GM19240 (cell line): ENCODE results near the gene FBXO10.
"Not testable (repeated sequence)": the region's sequence is repeated elsewhere in the genome, so short reads cannot be mapped to it uniquely, and the experiment has no call there.

Source experiments
- DNase-seq: peaks from one replicate; pipeline ENCODE4 v3.0.0; 2011; ENCODE audit warnings: low spot score; ENCODE audit not compliant: insufficient read length

The FBXO10 gene

DNA sequence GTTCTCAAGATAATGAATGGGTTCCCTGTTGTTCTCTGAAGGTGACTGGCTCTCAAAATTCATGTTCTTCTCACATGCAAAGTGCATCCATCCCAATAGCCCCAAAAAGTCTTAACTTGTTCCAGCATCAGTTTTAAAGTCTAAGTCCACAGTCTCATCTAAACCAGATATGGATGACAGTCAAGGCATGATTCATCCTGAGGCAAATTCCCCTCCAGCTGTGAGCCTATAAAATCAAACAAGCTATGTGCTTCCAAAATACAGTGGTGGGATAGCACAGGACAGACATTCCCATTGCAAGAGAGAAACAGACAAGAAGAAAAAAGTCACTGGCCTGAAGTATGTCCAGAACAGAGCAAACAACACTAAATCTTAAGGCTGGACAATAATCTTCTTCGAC is 25.4 kb downstream of the FBXO10 start:
- DNase-seq, result no peak

DNA sequence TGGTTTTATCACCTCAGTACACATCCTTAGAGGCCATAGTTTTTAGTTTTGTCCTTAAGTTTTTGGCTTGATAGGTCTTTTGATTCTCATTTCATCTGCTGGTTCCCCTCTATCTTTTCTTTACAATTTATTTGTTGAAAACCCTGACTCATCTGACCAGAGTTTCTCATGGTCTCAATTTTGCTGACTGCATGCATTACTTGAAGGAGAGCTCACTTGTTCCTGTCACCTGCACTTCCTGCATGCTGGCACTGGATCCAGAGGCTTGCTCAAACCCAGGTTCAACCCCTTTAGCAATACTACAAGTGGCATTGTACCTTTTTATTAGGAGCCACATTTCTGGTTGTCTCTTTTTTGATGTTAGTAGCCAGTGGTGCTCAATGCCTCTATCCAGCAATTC is 26.7 kb downstream of the FBXO10 start:
- DNase-seq, result no peak

DNA sequence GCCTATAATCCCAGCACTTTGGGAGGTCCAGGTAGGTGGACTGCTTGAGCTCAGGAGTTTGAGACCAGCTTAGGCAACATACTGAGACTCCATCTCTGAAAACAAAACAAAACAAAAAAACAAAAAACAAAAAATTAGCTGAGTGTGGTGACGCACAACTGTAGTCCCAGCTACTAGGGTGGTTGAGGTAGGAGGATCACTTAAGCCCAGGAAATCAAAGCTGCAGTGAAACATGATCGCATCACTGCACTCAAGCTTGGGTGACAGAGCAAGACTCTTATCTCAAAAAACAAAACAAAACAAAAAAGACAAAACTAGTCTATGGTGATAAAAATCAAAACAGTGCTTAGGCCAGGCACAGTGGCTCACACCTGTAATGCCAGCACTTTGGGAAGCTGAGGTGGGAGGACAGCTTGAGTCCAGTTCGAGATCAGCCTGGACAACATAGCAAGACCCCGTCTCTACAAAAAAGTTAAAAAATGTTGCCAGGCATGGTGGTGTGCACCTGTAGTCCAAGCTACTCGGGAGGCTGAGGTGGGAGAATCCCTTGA is 28.8 kb downstream of the FBXO10 start:
- no peak for DNase-seq

DNA sequence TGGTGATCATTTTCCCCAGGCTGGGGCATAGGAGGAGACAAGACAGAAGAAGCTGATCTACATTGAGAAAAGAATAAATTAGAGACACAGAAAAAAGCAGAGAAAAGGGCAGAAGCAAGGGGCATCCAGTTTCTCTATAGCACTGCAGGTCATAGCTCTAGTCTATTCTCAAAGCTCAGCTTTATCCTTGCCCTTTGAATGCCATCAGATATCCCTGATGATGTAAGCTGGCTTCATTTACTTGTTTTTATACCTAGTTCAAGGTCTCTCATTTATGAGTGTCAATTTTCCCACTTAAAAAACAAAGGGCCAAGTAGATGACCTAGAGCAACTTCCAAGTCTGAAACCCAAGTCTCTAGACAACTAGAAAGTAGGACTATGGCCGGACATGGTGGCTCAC is 32.7 kb downstream of the FBXO10 start:
- DNase-seq, result no peak

DNA sequence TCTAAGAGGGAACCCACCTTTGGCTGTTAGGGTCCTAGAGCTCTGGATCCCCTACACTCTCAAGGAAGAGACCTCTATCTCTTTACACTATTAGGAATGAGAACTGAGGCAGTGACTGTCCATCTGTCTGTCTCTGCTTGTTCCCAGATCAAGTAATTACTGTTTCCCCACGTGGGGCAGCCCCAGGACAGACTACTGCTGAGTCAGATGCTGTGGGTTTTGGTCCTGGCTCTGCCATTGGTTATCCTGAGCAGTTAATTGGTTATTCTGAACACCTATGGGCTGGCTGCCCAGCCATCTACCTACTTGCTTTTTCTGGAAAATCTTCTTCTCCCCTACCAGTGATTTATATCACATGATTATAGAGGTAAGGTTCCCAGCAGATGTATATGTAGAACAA is 33.3 kb downstream of the FBXO10 start:
- DNase-seq, result no peak

DNA sequence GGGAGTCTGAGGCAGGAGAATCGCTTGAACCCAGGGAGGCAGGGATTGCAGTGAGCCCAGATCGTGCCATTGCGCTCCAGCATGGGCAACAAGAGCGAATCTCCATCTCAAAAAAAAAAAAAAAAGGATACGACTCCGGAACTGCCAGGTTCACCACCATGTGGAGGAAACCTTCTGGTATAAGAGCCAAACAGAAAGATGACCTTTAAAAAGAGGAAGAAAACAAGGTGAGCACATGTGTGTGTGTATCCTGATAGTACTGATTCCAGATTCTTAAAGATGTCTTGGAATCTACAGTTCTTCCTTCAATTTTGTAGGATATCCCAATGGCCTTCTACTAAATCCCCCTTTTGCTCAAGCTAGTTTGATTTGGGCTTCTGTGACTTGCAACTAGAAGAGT is 33.7 kb downstream of the FBXO10 start:
- DNase-seq, result no peak

DNA sequence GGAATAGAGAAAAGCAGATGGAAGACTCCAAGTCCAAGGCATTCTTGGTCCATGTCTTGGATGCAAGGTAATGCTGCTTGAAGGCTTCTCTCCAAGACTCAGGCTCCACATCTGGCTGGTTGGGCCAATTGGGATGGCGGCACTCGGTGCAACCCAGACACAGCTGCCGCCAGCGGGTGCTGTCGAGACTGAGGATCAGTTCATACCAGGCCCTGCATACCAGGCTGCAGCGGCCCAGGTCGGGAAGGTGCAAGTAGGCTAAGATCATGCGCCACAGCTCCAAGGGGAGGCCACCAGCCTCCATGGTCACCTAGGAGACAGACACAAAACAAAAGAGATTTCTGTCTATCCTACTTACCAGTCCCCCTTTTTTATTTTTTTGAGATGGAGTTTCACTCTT is 34.7 kb downstream of the FBXO10 start:
- DNase-seq, result no peak

DNA sequence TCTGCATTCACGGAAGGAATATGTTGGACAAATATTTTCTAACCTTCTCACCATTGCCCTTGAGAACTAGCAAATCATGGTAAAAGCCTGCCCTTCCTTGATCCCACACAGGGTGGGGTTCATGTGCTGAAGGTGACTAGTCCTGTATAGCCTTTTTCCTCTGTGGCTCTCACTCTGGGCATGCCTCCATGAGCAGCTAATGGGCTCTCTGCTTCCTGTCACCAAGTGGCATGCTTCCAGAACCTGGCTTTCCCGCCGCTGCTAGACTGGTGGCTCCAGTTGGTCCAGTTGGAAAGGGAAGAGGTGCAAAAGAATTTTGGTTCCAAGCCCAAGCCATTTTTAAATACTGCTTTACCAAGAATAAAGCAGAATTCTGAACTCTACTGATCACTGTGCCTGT is 35.5 kb downstream of the FBXO10 start:
- no peak for DNase-seq

DNA sequence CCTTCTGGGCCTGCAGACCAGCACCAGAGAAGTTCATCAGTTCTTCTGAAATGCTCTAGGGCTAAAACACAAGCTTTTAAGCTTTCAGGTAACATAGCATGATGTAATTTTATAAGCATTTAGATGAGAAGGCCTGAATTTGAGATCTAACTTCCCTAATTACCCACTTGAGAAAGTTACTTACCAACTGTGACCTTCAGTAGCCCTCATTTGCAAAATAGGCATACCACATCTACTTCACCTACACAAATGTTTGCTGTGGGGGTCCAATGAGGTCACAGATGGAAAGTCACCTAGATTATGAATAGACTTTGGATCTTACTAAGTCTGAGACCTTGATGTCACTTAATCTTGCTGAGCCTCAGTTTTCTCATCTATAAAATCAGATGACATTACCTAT is 36.5 kb downstream of the FBXO10 start:
- no peak for DNase-seq

DNA sequence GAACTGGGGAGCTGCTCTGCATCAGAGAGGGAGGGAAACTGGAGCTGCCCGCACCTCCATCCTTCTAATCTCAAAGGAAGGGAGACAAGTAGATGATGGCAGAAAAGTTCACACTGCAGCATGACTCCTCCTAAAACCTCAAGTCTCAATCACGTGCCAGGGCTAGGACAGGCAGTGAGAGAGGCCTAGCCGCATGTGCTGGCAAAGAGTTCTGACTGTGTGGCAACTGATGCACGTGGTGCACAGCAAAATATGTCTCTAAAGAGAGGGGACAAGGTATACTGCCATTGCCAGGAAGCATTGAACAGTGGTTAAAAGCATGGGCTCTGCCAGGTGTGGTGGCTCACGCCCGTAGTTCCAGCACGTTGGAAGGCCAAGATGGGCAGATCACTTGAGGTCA is 38.1 kb downstream of the FBXO10 start:
- DNase-seq, result no peak

DNA sequence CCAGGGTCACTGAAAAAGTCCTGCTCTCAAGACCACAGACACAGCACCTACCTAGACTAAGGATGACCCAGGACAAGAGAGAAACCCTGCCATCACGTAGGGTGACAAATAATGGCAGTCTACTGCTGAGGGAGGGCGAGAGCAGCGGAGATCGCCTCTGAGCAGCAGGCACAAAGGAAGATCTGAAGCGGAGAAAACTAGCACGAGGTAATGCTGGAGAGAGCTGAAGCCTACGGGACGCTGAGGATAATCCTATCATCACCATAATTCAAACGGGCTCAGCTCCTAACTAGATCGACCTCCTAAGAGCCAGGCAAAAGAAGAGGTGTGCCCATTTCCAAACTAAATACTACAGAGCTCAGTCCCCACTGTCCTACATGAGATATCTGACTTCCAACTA is 41.3 kb downstream of the FBXO10 start:
- no peak for DNase-seq

DNA sequence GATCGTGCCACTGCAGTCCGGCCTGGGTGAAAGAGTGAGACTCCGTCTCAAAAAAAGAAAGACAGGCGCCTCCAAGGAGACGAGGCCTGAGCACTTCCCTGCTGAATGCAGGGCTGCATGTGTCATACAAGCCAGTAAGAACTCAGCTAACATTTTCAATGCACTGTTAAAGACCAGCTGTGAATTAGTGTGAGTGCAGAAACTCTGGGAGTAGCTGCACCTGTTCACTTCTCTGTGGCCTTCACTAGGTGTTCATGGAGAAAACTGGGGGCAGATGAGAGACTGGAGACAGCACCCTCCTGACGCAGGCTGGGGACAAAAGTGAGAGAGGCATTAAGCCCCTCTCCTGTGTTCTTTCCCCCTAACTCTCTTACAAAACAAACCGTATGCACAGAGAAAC is 41.8 kb downstream of the FBXO10 start:
- DNase-seq, result no peak

DNA sequence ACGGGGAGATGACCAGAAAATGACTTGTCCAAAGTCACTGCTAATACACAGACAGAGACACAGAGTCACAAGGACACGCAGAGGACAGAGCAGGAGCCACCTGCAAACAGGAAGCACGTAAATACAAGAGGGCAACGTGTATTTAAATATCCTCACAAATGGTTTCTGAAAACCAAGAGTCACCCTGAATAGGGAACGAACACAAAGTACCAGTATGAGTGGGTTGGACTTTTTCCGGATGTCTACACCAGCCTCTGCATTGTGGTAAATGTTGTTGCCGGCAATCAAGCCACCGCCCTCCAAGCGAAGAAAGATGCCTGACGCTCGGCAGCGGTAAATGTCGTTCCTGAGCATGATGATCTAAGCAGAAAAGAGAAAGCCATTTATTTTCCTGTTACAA is 44.5 kb downstream of the FBXO10 start:
- no peak for DNase-seq

DNA sequence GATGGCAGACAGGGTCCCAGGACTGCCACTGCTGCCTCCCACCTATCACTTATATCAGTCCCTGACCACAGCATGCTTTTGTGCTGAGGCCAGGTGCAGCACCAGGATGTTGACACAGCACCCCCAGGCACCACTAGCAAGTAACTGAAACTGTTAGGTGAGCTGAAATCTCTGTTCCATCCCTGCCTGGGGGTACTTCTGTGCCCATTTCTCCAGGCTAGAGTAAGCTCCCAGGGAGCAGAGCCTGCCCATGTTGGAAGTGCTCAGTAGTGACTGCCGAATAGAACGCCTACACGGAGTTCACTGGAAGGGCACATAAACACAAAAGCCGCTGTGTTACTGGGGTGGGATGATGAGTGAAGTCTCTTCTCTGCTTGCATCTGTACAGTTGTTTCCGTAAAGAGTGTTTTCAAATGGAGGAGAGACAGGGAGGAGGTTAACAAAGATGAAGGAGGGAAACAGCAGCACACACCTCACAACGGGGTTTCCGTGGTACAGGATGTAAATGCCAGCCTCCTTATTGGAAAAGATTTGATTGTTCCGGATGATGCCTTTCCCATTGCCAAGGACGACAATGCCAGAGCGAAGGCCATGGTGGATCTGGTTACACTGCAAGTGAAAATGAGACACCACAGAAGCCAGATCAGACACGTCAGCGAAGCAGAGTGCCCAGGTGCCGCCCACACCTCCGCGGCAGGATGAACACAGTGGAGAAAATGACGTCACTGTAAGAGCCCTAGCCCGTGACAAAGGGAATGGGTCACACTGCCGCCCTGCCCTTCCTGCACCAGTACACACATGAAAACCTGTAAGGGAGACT is 47.3 kb downstream of the FBXO10 start:
- peak; percentile 55 for DNase-seq

DNA sequence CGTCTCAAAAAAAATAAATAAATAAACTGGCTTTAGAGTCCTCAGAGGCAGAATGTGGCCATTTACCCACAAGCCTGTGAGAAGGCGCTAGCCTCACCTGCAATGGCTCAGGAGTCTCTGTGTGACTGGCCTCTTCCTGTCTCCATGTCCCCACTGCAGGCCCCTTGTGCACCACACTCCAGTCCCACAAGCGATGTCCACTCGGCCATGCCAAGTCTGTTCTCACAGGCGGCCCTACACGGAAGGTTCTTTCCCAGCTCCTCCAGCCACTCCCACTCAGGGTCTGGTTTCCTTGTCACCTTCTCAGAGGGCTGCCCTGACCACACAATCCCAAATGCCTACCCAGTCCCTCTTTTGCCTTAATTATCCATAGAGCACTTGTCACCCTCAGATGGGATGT is 52.3 kb downstream of the FBXO10 start:
- DNase-seq, result no peak

DNA sequence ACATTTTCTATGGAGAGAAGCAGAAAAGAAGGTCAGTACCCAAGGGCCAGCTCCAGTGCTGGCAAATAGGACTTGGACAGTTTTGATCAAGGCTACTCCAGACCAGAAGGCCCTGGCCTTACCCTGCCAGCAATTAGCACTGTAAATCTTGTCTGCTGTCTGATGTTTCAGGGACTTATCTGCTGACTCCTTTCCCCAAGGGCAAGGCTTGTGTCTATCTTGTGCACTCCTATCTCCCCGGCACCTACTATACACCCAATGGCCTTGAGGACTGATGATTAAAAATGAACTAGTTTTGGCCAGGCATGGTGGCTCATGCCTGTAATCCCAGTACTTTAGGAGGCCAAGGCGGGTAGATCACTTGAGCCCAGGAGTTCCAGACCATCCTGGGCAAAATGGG is 53.2 kb downstream of the FBXO10 start:
- DNase-seq, result no peak

DNA sequence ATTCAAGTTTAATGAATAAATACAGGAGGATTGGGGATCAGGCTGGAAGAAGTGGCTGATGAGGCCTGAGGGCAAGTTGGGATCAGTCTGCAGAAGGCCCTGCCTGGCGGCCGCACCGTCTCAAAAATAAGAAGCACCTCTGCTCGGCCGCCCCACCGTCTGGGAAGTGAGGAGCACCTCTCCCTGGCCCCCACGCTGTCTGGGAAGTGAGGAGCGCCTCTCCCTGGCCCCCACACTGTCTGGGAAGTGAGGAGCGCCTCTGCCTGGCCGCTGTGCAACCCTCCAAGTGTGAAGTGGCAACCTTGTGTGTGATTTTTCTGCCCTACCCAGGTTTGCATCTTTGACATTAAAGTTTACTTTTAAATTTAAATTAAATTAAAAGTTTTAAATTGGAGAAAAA is 55.1 kb downstream of the FBXO10 start:
- DNase-seq, result no peak

DNA sequence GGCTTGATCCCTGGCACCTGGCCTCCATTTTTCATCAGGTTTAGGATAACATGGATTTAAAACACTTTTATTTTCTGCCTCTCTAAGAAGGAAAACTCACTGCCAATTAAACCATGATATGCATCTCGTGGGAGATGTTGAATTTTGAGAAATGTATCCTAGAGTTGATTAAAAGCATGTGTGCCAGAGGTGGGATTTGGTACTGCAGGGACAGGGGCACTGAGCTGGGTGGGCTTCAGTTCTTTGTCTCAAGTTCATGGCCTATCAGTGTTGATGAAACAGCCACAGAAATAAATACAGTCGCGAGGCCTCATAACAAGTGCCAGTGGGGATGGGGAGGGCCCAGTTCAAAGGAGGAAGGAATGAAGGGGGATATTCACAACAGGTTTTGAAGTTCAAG is 55.5 kb downstream of the FBXO10 start:
- DNase-seq, result no peak

DNA sequence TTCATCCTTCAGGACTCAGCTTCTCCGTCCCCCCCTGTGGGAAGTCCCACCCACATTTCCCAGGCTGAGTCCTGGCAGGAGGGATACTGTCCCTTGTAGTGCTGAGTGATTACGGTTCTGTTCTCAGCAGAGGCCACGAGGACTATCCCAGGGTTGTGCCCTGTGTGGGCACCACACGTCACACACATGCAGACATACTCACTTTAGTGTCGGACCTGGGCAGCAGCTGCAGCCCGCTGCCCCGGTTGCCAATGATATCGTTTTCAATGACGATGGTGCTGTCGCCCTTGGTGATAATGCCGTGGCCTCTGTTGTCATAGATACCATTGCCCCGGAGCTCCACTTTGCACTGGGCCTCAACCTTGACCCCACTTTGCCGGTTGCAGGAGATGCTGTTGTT is 58.3 kb downstream of the FBXO10 start:
- DNase-seq, result no peak

DNA sequence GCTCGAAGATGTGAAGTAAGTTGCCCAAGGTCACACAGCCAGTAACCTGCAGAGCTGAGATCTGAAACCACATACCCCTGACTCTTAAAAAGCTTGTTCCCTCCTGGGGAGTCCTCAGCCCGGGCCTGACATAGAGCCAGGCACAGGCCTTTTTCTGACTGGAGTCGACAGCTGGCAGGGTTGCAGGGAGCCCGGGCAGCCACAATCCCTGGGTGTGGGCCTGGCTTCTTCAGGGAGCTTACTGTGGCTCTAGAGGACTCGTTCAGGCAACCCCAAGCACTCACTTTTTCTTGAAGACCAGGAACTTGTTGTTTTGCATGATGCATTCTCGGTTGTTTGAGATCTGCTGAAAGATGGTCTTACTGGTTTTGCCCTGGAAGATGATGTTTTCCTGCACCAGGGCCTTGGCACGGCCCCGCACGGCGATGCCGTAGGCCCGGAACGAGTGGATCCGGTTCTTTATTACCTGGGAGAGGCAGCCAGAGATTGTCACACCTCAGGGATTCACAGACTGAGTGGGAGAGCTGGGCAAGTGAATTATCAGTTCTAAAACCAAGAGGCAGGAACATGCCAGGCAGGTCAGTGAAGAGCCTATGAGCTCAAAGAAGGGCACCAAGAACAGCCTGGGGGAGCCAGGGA is 60.4 kb downstream of the FBXO10 start:
- DNase-seq, result no peak

DNA sequence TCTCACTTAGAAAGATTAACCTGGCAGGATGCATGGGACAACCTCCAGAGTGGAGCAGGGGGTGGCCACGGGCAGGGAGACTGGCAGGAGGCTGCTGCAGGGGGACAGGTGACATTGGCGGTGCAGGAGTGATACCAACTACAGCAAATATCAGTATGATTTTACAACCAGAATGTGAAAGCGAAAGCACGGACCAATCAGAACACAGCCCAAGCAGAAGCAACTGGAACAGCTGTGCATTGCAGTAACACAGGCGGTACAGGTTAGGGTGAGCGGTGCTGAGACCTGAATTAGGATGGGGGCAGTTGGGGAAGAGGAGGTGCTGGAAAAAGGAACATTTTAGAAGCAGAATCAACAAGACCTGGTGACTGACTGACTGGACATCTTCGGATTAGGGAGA is 61.2 kb downstream of the FBXO10 start:
- no peak for DNase-seq

DNA sequence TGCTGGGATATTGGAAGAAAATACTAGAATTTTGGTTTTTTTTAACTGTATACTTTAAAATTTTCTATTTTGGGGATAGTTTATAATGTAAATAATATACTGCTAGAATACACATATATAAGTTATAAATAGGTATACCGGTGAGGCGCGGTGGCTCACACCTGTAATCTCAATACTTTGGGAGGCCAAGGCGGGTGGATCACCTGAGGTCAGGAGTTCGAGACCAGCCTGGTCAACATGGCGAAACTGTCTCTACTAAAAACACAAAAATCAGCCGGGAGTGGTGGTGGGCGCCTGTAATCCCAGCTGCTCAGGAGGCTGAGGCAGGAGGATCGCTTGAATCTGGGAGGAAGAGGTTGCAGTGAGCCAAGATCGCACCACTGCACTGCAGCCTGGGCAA is 61.8 kb downstream of the FBXO10 start:
- DNase-seq, result not testable (repeated sequence)

DNA sequence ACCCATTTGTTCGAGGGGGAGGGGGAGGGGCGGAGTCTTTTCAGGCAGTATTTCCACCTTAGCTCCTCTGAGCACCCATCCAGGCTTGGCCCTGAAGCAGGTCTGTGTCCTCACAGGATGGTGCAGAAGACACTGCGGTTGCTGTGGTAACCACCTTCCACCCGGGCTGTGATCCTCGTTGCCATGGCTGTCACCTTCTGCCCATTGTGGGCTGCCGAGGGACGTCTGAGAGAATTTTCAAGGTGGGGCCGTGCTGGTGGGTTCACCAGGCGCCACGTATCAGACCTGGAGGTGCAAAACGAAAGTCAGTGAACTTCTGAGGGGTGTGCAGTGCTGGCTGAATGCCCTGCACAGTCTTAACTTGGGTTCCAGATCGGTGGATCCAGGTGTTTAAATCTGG is 63.7 kb downstream of the FBXO10 start:
- DNase-seq, result no peak
